Fibroblast of lung (primary cell): ENCODE results near the gene COG5. TPM values are rescaled to one million over a fixed set of nuclear protein-coding genes. Genes with fewer than 3 reads are reported as not detected.

ENCODE experiments used
- DNase-seq, 2 donors: peaks; one replicate each; pipeline versions ENCODE4 v3.0.0 to v3.0.0-alpha.2; 2010; ENCODE audit warnings: low read depth in 2 of 2
- H2AFZ ChIP-seq: 2 replicates; pipeline ENCODE4 v1.5.1; 2012; ENCODE audit warnings: low read length, control low read depth, inconsistent platforms
- H3K27ac ChIP-seq: 2 replicates; pipeline ENCODE4 v1.5.1; 2011; ENCODE audit warnings: low read length, control low read depth; ENCODE audit not compliant: insufficient read depth
- H3K27me3 ChIP-seq: 2 replicates; pipeline ENCODE4 v1.5.1; 2011; ENCODE audit warnings: mild to moderate bottlenecking, low read length; ENCODE audit not compliant: control insufficient read depth, insufficient read depth
- H3K36me3 ChIP-seq: 2 replicates; pipeline ENCODE4 v1.5.1; 2011; ENCODE audit warnings: low read length; ENCODE audit not compliant: control insufficient read depth, insufficient read depth
- H3K4me1 ChIP-seq: 2 replicates; pipeline ENCODE4 v1.5.1; 2011; ENCODE audit warnings: low read length; ENCODE audit not compliant: control insufficient read depth, insufficient read depth; ENCODE audit errors: extremely low read depth
- H3K4me2 ChIP-seq: 2 replicates; pipeline ENCODE4 v1.5.1; 2011; ENCODE audit warnings: low read length, control low read depth; ENCODE audit not compliant: insufficient read depth; ENCODE audit errors: extremely low read depth
- H3K4me3 ChIP-seq, 4 experiments: fragments of 200-600 bp in 1 of 4; sonication (generic) in 1 of 4; replicated peaks in 1 of 4; 2 replicates each; pipeline ENCODE4 v1.5.1; 2011 to 2016; ENCODE audit warnings: low read length in 4 of 4, low read depth in 3 of 4, mild to moderate bottlenecking in 3 of 4, control low read depth in 2 of 4, inconsistent platforms in 1 of 4, mixed read lengths in 1 of 4; ENCODE audit not compliant: insufficient read depth in 1 of 4; ENCODE audit errors: control extremely low read depth in 1 of 4
- H3K79me2 ChIP-seq: 2 replicates; pipeline ENCODE4 v1.5.1; 2012; ENCODE audit warnings: mild to moderate bottlenecking, low read length, inconsistent platforms; ENCODE audit not compliant: control insufficient read depth, insufficient read depth
- H3K9ac ChIP-seq: 2 replicates; pipeline ENCODE4 v1.5.1; 2011; ENCODE audit warnings: mild to moderate bottlenecking, low read length, control low read depth; ENCODE audit not compliant: insufficient read depth
- H3K9me3 ChIP-seq: 2 replicates; pipeline ENCODE4 v1.5.1; 2012; ENCODE audit warnings: low read depth, low read length; ENCODE audit not compliant: control insufficient read depth, insufficient read depth
- H4K20me1 ChIP-seq: 2 replicates; pipeline ENCODE4 v1.5.1; 2011; ENCODE audit warnings: low read length; ENCODE audit not compliant: control insufficient read depth, insufficient read depth; ENCODE audit errors: extremely low read depth
- CTCF ChIP-seq, 2 donors: IDR thresholded peaks in 1 of 2; conservative IDR thresholded peaks in 1 of 2; 1 replicate in 1 of 2; 2 replicates in 1 of 2; pipeline ENCODE4 v1.5.1; 2011 to 2012; ENCODE audit warnings: low read length in 2 of 2, control low read depth in 1 of 2, inconsistent platforms in 1 of 2, low read depth in 1 of 2, mild to moderate bottlenecking in 1 of 2
- EZH2 ChIP-seq: IDR thresholded peaks from 2 replicates; pipeline ENCODE4 v1.5.1; 2012; ENCODE audit warnings: low read length, control low read depth, mild to moderate bottlenecking; ENCODE audit errors: missing control alignments
- polyA plus RNA-seq, 2 donors: library from polyadenylated mRNA; depleted of rRNA in 1 of 2; stranded (reverse) in 1 of 2; unstranded in 1 of 2; fragments of >200 nt; gene quantifications; 2 replicates each; pipeline ENCODE4 v1.2.1, GENCODE V29; 2011 to 2012; ENCODE audit warnings: missing spikeins in 1 of 2
- total RNA-seq: library from RNA; depleted of rRNA; stranded (reverse); fragments of >200 nt; gene quantifications from 2 replicates; pipeline ENCODE4 v1.2.1, GENCODE V29; 2014

Gene COG5
- total and polyA plus RNA-seq, 2 donors (not counting 1 experiment from before 2014, with no cell fraction given), result 34.5 to 40.3 TPM

- no peak overlapping the region for H3K27ac ChIP-seq
- H3K36me3 ChIP-seq, result no peaks in the 10 kb centered on the region
- no peaks in the 10 kb centered on the region for H3K9me3 ChIP-seq
- H3K79me2 ChIP-seq, result no peaks in the 10 kb centered on the region
- no peaks in the 10 kb centered on the region for H3K4me1 ChIP-seq
- H3K27me3 ChIP-seq, result no peaks in the 10 kb centered on the region
- no peak overlapping the region for H3K4me3 ChIP-seq
- H3K9ac ChIP-seq, result no peak overlapping the region
- H3K4me2 ChIP-seq, result no peak overlapping the region
- DNase-seq, result no peak
- no peak overlapping the region for H2AFZ ChIP-seq
- TF ChIP-seq EZH2 (no peak), CTCF (conservative IDR thresholded peaks at IDR 0.05 in 1 of 2, IDR thresholded peaks at IDR 0.05 in 1 of 2; ENCODE audit: low read depth in 1 of 2, low read length in 2 of 2) (no peak)
- H4K20me1 ChIP-seq, result no peaks in the 10 kb centered on the region
Observed at GRCh38 chr7:107242267-107242666, 321.5 kb downstream of the COG5 start.

- TF ChIP-seq CTCF (conservative IDR thresholded peaks at IDR 0.05 in 1 of 2, IDR thresholded peaks at IDR 0.05 in 1 of 2; ENCODE audit: low read depth in 1 of 2, low read length in 2 of 2) (no peak), EZH2 (no peak)
- H3K9me3 ChIP-seq, result no peaks in the 10 kb centered on the region
- no peak overlapping the region for H3K9ac ChIP-seq
- no peaks in the 10 kb centered on the region for H3K27me3 ChIP-seq
- no peaks in the 10 kb centered on the region for H3K36me3 ChIP-seq
- no peak overlapping the region for H3K4me2 ChIP-seq
- H4K20me1 ChIP-seq, result no peaks in the 10 kb centered on the region
- H3K79me2 ChIP-seq, result no peaks in the 10 kb centered on the region
- H3K4me3 ChIP-seq, result no peak overlapping the region
- no peak overlapping the region for H2AFZ ChIP-seq
- DNase-seq, result no peak
- no peaks in the 10 kb centered on the region for H3K4me1 ChIP-seq
- H3K27ac ChIP-seq, result no peak overlapping the region
Observed at GRCh38 chr7:107237451-107237850, 326.3 kb downstream of the COG5 start.

- Histone ChIP-seq H3K4me3 (no peak overlapping the region), H3K4me2 (no peak overlapping the region), H3K79me2 (no peaks in the 10 kb centered on the region), H3K36me3 (no peaks in the 10 kb centered on the region), H3K27me3 (no peaks in the 10 kb centered on the region), H3K9me3 (no peaks in the 10 kb centered on the region), H3K9ac (no peak overlapping the region), H3K4me1 (no peaks in the 10 kb centered on the region), H3K27ac (no peak overlapping the region), H2AFZ (no peak overlapping the region), H4K20me1 (no peaks in the 10 kb centered on the region)
- DNase-seq, result no peak
- TF ChIP-seq EZH2, result no peak
- TF ChIP-seq CTCF (conservative IDR thresholded peaks at IDR 0.05 in 1 of 2, IDR thresholded peaks at IDR 0.05 in 1 of 2; ENCODE audit: low read depth in 1 of 2, low read length in 2 of 2), result no peak
Observed at GRCh38 chr7:107236862-107237261, 326.9 kb downstream of the COG5 start.
